ENCODE results near the gene FZR1.

DNA sequence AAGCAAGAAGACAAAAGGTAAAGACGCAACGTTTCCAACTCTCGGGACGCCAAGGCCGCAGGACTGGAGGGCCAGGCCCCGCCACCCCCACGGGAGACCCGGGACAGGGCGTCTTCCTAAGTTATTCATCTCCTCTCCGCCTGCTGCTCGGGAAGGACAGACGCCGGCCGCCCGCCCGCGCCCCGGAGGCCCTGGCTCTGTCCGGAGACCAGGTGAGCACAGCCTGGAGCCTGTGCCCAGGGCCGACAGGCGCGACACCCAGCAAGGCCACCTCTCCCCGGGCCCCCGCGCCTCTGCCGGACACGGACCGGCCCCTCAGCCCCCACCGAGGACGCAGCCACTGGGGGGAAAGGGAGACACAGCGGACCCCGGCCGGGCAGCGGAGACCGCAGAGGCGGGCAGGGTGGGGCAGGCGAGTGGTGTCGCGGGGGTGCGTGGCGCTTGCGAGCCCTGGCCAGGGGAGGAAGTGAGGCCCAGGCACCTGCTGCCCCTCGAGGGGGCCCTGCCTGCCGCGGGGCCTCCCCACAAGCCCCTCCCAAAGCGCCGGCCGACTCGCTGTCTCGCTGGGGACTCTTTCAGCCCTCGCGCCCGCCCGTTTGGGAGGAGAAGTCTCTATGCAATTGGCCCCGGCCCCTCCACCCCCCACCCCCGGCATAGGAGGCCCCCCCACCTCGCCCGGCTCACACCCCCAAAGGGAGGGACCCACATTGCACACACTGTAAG is 43.0 kb upstream of the FZR1 start:
- TF ChIP-seq, protein P1, sequence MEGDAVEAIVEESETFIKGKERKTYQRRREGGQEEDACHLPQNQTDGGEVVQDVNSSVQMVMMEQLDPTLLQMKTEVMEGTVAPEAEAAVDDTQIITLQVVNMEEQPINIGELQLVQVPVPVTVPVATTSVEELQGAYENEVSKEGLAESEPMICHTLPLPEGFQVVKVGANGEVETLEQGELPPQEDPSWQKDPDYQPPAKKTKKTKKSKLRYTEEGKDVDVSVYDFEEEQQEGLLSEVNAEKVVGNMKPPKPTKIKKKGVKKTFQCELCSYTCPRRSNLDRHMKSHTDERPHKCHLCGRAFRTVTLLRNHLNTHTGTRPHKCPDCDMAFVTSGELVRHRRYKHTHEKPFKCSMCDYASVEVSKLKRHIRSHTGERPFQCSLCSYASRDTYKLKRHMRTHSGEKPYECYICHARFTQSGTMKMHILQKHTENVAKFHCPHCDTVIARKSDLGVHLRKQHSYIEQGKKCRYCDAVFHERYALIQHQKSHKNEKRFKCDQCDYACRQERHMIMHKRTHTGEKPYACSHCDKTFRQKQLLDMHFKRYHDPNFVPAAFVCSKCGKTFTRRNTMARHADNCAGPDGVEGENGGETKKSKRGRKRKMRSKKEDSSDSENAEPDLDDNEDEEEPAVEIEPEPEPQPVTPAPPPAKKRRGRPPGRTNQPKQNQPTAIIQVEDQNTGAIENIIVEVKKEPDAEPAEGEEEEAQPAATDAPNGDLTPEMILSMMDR (IDR thresholded peaks at IDR 0.05 in 8 of 11, conservative IDR thresholded peaks at IDR 0.05 in 3 of 11), result no peak
- TF ChIP-seq POLR2AphosphoS5 (IDR thresholded peaks at IDR 0.05), result peak in 2 of 3 donors; percentile 25 to 59
- no peak for TF ChIP-seq POLR2A (IDR thresholded peaks at IDR 0.05)

Data from spleen (tissue), 7 donors.